SU-DHL-6 (cell line): Measurements from ENCODE around the gene SLC6A3.

Source experiments
- H2AFZ ChIP-seq: fragments of 200-600 bp; sonication (generic); 2 replicates; pipeline ENCODE4 v1.6.1; 2014; ENCODE audit warnings: low read depth, mild to moderate bottlenecking, moderate library complexity, mixed read lengths, antibody characterized with exemption, low read length; ENCODE audit not compliant: severe bottlenecking
- H3F3A ChIP-seq: fragments of 200-600 bp; shearing (Covaris generic); 2 replicates; pipeline ENCODE4 v1.6.0; 2016; ENCODE audit warnings: antibody characterized with exemption, mild to moderate bottlenecking; ENCODE audit not compliant: insufficient read depth
- H3K27ac ChIP-seq: fragments of 200-600 bp; sonication (generic); 2 replicates; pipeline ENCODE4 v1.5.1; 2016; ENCODE audit warnings: low read depth, mild to moderate bottlenecking, low read length, moderate library complexity, mixed read lengths
- H3K27me3 ChIP-seq: fragments of 200-600 bp; sonication (generic), shearing (Covaris generic); 2 replicates; pipeline ENCODE4 v1.6.0; 2014; ENCODE audit warnings: mild to moderate bottlenecking, low read length
- H3K36me3 ChIP-seq: fragments of 200-600 bp; sonication (generic); 2 replicates; pipeline ENCODE4 v1.6.1; 2014; ENCODE audit warnings: mild to moderate bottlenecking, low read length, mixed read lengths
- H3K4me2 ChIP-seq: fragments of 300-600, 200-600 bp; shearing (Covaris generic), sonication (generic); 2 replicates; pipeline ENCODE4 v1.6.0; 2014; ENCODE audit warnings: low read length, low read depth, mild to moderate bottlenecking; ENCODE audit not compliant: poor library complexity, severe bottlenecking
- H3K4me3 ChIP-seq: fragments of 200-600 bp; sonication (generic); 2 replicates; pipeline ENCODE4 v1.5.1; 2014; ENCODE audit warnings: antibody characterized with exemption, low read length, mild to moderate bottlenecking, mixed read lengths; ENCODE audit not compliant: insufficient read depth, poor library complexity, severe bottlenecking
- H3K79me2 ChIP-seq: fragments of 200-600 bp; sonication (generic); 2 replicates; pipeline ENCODE4 v1.6.1; 2014; ENCODE audit warnings: mild to moderate bottlenecking, low read length, moderate library complexity; ENCODE audit not compliant: insufficient read depth
- H3K9ac ChIP-seq: fragments of 200-600 bp; sonication (generic); 2 replicates; pipeline ENCODE4 v1.7.0; 2014; ENCODE audit warnings: mild to moderate bottlenecking, low read length
- H3K9me2 ChIP-seq: fragments of 200-600 bp; sonication (generic); replicated peaks from 2 replicates; pipeline ENCODE4 v1.6.1; 2014; ENCODE audit warnings: low read length; ENCODE audit not compliant: insufficient read depth
- H3K9me3 ChIP-seq: fragments of 200-600 bp; sonication (generic); 2 replicates; pipeline ENCODE4 v1.6.1; 2014; ENCODE audit warnings: low read length, mixed read lengths; ENCODE audit not compliant: insufficient read depth
- H4K20me1 ChIP-seq: fragments of 200-600 bp; sonication (generic); 2 replicates; pipeline ENCODE4 v1.6.1; 2014; ENCODE audit warnings: low read depth, mild to moderate bottlenecking, antibody characterized with exemption, low read length, moderate library complexity, mixed read lengths
- EZH2phosphoT487 ChIP-seq: fragments of 200-600 bp; sonication (generic), shearing (Covaris generic); conservative IDR thresholded peaks from 2 replicates; pipeline ENCODE4 v1.6.1; 2018; ENCODE audit warnings: mild to moderate bottlenecking, antibody characterized with exemption, low read length, moderate library complexity, mixed read lengths
- TF ChIP-seq, protein P1 (sequence below): fragments of 200-600 bp; sonication (generic); IDR thresholded peaks from one replicate; pipeline ENCODE4 v1.5.1; 2017; ENCODE audit warnings: antibody characterized with exemption, mild to moderate bottlenecking, low read length, moderate library complexity; ENCODE audit not compliant: insufficient read depth, poor library complexity, severe bottlenecking

The SLC6A3 gene

DNA sequence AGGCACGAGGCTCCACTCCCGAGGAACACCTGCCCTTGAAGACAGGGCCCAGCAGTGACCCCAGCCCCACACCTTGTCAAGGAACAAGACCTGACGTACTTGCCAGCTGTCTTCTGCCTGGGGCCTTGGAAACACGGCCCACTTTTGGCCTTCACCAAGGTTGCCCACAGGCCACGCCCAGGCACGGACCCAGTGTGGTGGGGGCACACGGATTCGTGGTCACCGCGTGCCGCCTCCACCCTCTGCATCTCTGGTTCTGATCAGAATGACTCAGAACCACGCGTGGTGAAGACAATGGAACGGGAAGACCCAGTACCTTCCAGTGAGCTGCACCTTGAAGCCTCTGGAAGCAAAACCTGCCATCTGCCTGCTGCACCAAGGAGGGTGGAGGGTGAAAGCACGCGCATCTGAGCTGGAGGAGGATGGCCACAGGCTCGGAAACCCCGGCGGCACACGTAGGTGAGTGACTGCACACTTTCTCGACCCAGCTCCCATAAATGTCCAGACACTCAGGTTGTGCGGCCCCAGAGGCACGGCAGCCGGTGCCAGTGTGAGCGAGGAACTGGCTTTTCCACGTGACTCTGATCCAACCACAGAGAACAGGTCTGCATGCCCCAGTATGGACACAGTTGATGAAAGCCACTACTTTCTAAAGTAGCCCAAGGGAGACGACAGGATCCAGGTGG is 42.0 kb upstream of the SLC6A3 start:
- H3K9me2 ChIP-seq = no peaks in the 10 kb centered on the region
- H3K27ac ChIP-seq = no peak overlapping the region
- no peak for TF ChIP-seq EZH2phosphoT487
- TF ChIP-seq, protein P1, sequence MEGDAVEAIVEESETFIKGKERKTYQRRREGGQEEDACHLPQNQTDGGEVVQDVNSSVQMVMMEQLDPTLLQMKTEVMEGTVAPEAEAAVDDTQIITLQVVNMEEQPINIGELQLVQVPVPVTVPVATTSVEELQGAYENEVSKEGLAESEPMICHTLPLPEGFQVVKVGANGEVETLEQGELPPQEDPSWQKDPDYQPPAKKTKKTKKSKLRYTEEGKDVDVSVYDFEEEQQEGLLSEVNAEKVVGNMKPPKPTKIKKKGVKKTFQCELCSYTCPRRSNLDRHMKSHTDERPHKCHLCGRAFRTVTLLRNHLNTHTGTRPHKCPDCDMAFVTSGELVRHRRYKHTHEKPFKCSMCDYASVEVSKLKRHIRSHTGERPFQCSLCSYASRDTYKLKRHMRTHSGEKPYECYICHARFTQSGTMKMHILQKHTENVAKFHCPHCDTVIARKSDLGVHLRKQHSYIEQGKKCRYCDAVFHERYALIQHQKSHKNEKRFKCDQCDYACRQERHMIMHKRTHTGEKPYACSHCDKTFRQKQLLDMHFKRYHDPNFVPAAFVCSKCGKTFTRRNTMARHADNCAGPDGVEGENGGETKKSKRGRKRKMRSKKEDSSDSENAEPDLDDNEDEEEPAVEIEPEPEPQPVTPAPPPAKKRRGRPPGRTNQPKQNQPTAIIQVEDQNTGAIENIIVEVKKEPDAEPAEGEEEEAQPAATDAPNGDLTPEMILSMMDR = no peak
- H3K4me3 ChIP-seq = no peak overlapping the region
- 0 out of 2 replicates have a peak, but pooled peaks cover 3% of the 10 kb centered on the region for H3K36me3 ChIP-seq
- no peaks in the 10 kb centered on the region for H4K20me1 ChIP-seq
- peaks cover 10% of the 10 kb centered on the region; the same call in 1 of the 2 replicates for H3F3A ChIP-seq
- no peak overlapping the region for H3K9ac ChIP-seq
- H2AFZ ChIP-seq = no peak overlapping the region
- no peaks in the 10 kb centered on the region for H3K9me3 ChIP-seq
- no peak overlapping the region for H3K4me2 ChIP-seq
- no peaks in the 10 kb centered on the region for H3K27me3 ChIP-seq
- no peaks in the 10 kb centered on the region for H3K79me2 ChIP-seq

- Histone ChIP-seq H3K4me2 (no peak overlapping the region), H3K9me3 (no peaks in the 10 kb centered on the region), H3F3A (peaks cover 10% of the 10 kb centered on the region; the same call in 1 of the 2 replicates), H3K27ac (0 out of 2 replicates have a peak overlapping the region, but pooled peaks have one; percentile 78), H3K4me3 (no peak overlapping the region), H3K9ac (no peak overlapping the region), H4K20me1 (no peaks in the 10 kb centered on the region), H3K9me2 (no peaks in the 10 kb centered on the region), H2AFZ (no peak overlapping the region), H3K27me3 (no peaks in the 10 kb centered on the region), H3K36me3 (0 out of 2 replicates have a peak, but pooled peaks cover 3% of the 10 kb centered on the region), H3K79me2 (no peaks in the 10 kb centered on the region)
- TF ChIP-seq, protein P1 = no peak
- no peak for TF ChIP-seq EZH2phosphoT487
Observed at GRCh38 chr5:1486271-1486670, 41.0 kb upstream of the SLC6A3 start.

DNA sequence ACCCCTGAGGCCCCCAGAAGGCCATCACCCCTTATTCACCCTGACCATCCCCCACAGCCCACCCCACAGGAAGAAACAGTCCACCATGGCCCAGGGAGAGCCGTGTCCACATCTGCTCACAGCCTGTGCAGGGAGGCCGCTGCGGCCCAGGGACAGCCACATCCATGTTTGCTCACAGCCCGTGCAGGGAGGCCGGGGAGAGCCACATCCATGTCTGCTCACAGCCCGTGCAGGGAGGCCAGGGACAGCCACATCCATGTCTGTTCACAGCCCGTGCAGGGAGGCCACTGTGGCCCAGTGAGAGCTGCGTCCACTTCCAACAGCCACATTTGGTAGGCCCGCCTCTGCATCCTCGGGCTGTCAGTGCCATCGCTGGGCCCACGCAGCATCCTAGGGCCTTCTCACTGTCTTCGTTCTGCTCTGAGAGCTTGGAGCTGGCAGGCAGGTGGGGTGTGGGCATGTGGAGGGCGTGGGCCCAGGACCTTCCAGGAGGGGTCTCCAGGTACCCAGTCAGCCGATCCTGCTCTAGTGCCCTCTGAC is 40.4 kb upstream of the SLC6A3 start:
- Histone ChIP-seq H3K27ac (peak overlapping the region; percentile 78), H2AFZ (no peak overlapping the region), H3F3A (peaks cover 10% of the 10 kb centered on the region; the same call in 1 of the 2 replicates), H3K27me3 (no peaks in the 10 kb centered on the region), H4K20me1 (no peaks in the 10 kb centered on the region), H3K4me2 (peak overlapping the region; percentile 41), H3K9ac (peak overlapping the region; percentile 39), H3K9me3 (no peaks in the 10 kb centered on the region), H3K9me2 (no peaks in the 10 kb centered on the region), H3K4me3 (no peak overlapping the region), H3K36me3 (no peaks in the 10 kb centered on the region), H3K79me2 (no peaks in the 10 kb centered on the region)
- TF ChIP-seq EZH2phosphoT487 = no peak
- TF ChIP-seq, protein P1 = no peak
